ENCODE measurements around the gene FCAMR. TPM values are rescaled to one million over a fixed set of nuclear protein-coding genes. Genes with fewer than 3 reads are reported as not detected.

FCAMR gene
- total and polyA plus RNA-seq, 2 donors (not counting 1 experiment from before 2014, with no cell fraction given): not detected

GRCh38 chr1:206930210-206930798, 40.0 kb downstream of the FCAMR start:
- H3K4me1 ChIP-seq (ENCODE audit: control insufficient read depth, extremely low read depth, insufficient read depth, low read length): no peaks in the 10 kb centered on the region
- no peak for DNase-seq (ENCODE audit: low read depth in 2 of 2)

GRCh38 chr1:206929524-206929923, 40.7 kb downstream of the FCAMR start:
- peaks cover 7% of the 10 kb centered on the region for H3K27me3 ChIP-seq (ENCODE audit: control insufficient read depth, insufficient read depth, low read length)
- no peak overlapping the region for H2AFZ ChIP-seq (ENCODE audit: low read length)
- no peak overlapping the region for H3K27ac ChIP-seq (ENCODE audit: insufficient read depth, low read length)
- DNase-seq (ENCODE audit: low read depth in 2 of 2): no peak
- TF ChIP-seq EZH2 (IDR thresholded peaks at IDR 0.05; ENCODE audit: low read length, missing control alignments): no peak
- TF ChIP-seq CTCF (conservative IDR thresholded peaks at IDR 0.05 in 1 of 2, IDR thresholded peaks at IDR 0.05 in 1 of 2; ENCODE audit: low read depth in 1 of 2, low read length in 2 of 2): no peak
- H3K9me3 ChIP-seq (ENCODE audit: control insufficient read depth, insufficient read depth, low read depth, low read length): no peaks in the 10 kb centered on the region
- no peak overlapping the region for H3K4me3 ChIP-seq (replicated peaks in 1 of 4; ENCODE audit: control extremely low read depth in 1 of 4, insufficient read depth in 1 of 4, low read depth in 3 of 4, low read length in 4 of 4)
- no peaks in the 10 kb centered on the region for H3K4me1 ChIP-seq (ENCODE audit: control insufficient read depth, extremely low read depth, insufficient read depth, low read length)
- H3K79me2 ChIP-seq (ENCODE audit: control insufficient read depth, insufficient read depth, low read length): no peaks in the 10 kb centered on the region
- no peaks in the 10 kb centered on the region for H3K36me3 ChIP-seq (ENCODE audit: control insufficient read depth, insufficient read depth, low read length)
- H4K20me1 ChIP-seq (ENCODE audit: control insufficient read depth, extremely low read depth, insufficient read depth, low read length): no peaks in the 10 kb centered on the region
- no peak overlapping the region for H3K9ac ChIP-seq (ENCODE audit: insufficient read depth, low read length)
- H3K4me2 ChIP-seq (ENCODE audit: extremely low read depth, insufficient read depth, low read length): no peak overlapping the region

More at GRCh38 chr1:206930210-206930798, 40.0 kb downstream of the FCAMR start:
- Histone ChIP-seq H3K27ac (ENCODE audit: insufficient read depth, low read length) (no peak overlapping the region), H3K9ac (ENCODE audit: insufficient read depth, low read length) (no peak overlapping the region), H3K27me3 (ENCODE audit: control insufficient read depth, insufficient read depth, low read length) (peaks cover 8% of the 10 kb centered on the region), H3K36me3 (ENCODE audit: control insufficient read depth, insufficient read depth, low read length) (no peaks in the 10 kb centered on the region), H3K9me3 (ENCODE audit: control insufficient read depth, insufficient read depth, low read depth, low read length) (no peaks in the 10 kb centered on the region), H3K4me3 (replicated peaks in 1 of 4; ENCODE audit: control extremely low read depth in 1 of 4, insufficient read depth in 1 of 4, low read depth in 3 of 4, low read length in 4 of 4) (no peak overlapping the region), H3K79me2 (ENCODE audit: control insufficient read depth, insufficient read depth, low read length) (no peaks in the 10 kb centered on the region), H2AFZ (ENCODE audit: low read length) (no peak overlapping the region), H3K4me2 (ENCODE audit: extremely low read depth, insufficient read depth, low read length) (no peak overlapping the region), H4K20me1 (ENCODE audit: control insufficient read depth, extremely low read depth, insufficient read depth, low read length) (no peaks in the 10 kb centered on the region)
- TF ChIP-seq CTCF (conservative IDR thresholded peaks at IDR 0.05 in 1 of 2, IDR thresholded peaks at IDR 0.05 in 1 of 2; ENCODE audit: low read depth in 1 of 2, low read length in 2 of 2) (no peak), EZH2 (IDR thresholded peaks at IDR 0.05; ENCODE audit: low read length, missing control alignments) (no peak)

GRCh38 chr1:206926286-206926685, 44.0 kb downstream of the FCAMR start:
- Histone ChIP-seq H3K27ac (ENCODE audit: insufficient read depth, low read length) (no peak overlapping the region), H3K79me2 (ENCODE audit: control insufficient read depth, insufficient read depth, low read length) (no peaks in the 10 kb centered on the region), H4K20me1 (ENCODE audit: control insufficient read depth, extremely low read depth, insufficient read depth, low read length) (no peaks in the 10 kb centered on the region), H3K9ac (ENCODE audit: insufficient read depth, low read length) (no peak overlapping the region), H3K9me3 (ENCODE audit: control insufficient read depth, insufficient read depth, low read depth, low read length) (no peaks in the 10 kb centered on the region), H3K36me3 (ENCODE audit: control insufficient read depth, insufficient read depth, low read length) (no peaks in the 10 kb centered on the region), H3K4me2 (ENCODE audit: extremely low read depth, insufficient read depth, low read length) (no peak overlapping the region), H3K4me3 (replicated peaks in 1 of 4; ENCODE audit: control extremely low read depth in 1 of 4, insufficient read depth in 1 of 4, low read depth in 3 of 4, low read length in 4 of 4) (no peak overlapping the region), H2AFZ (ENCODE audit: low read length) (no peak overlapping the region), H3K27me3 (ENCODE audit: control insufficient read depth, insufficient read depth, low read length) (no peaks in the 10 kb centered on the region), H3K4me1 (ENCODE audit: control insufficient read depth, extremely low read depth, insufficient read depth, low read length) (no peaks in the 10 kb centered on the region)
- TF ChIP-seq EZH2 (IDR thresholded peaks at IDR 0.05; ENCODE audit: low read length, missing control alignments): no peak
- no peak for TF ChIP-seq CTCF (conservative IDR thresholded peaks at IDR 0.05 in 1 of 2, IDR thresholded peaks at IDR 0.05 in 1 of 2; ENCODE audit: low read depth in 1 of 2, low read length in 2 of 2)
- DNase-seq (ENCODE audit: low read depth in 2 of 2): no peak
